NCI-H82 treated with DMSO at 0.1 percent for 48 hours (cell line): Measurements from ENCODE around the gene LRRC59.

Experiments used
- DNase-seq: peaks from one replicate; lab custom pipeline; 2025; ENCODE audit not compliant: unreplicated experiment; lab: John Stamatoyannopoulos, UW

The LRRC59 gene

GRCh38 chr17:50388728-50389127 lies 8.6 kb downstream of the LRRC59 start:
- DNase-seq: no peak

GRCh38 chr17:50386510-50386909 lies 10.8 kb downstream of the LRRC59 start:
- DNase-seq: no peak

- DNase-seq: no peak
Observed at GRCh38 chr17:50382931-50383330, 14.4 kb downstream of the LRRC59 start.

- DNase-seq: no peak
Observed at GRCh38 chr17:50381920-50382319, 15.4 kb downstream of the LRRC59 start.

- no peak for DNase-seq
Observed at GRCh38 chr17:50381260-50381815, 16.0 kb downstream of the LRRC59 start.

- DNase-seq: no peak
Observed at GRCh38 chr17:50380369-50381259, 16.7 kb downstream of the LRRC59 start.

- DNase-seq: no peak
Observed at GRCh38 chr17:50379351-50380132, 17.8 kb downstream of the LRRC59 start.

- no peak for DNase-seq
Observed at GRCh38 chr17:50375858-50376538, 21.3 kb downstream of the LRRC59 start.

GRCh38 chr17:50373705-50374104 lies 23.6 kb downstream of the LRRC59 start:
- DNase-seq: no peak

- DNase-seq: peak; percentile 91
Observed at GRCh38 chr17:50372758-50373556, 24.4 kb downstream of the LRRC59 start, which contains the start of the genes EME1 and MRPL27. EME1 (plus strand) TSS chr17:50373229; CDS start chr17:50375209, 1,980 bp downstream. MRPL27 (minus strand) TSS chr17:50373184; CDS start chr17:50373170, 14 bp downstream.

- no peak for DNase-seq
Observed at GRCh38 chr17:50372222-50372757, 25.0 kb downstream of the LRRC59 start.

GRCh38 chr17:50371526-50371925 lies 25.8 kb downstream of the LRRC59 start:
- no peak for DNase-seq

GRCh38 chr17:50370052-50370451 lies 27.3 kb downstream of the LRRC59 start:
- no peak for DNase-seq

GRCh38 chr17:50367401-50367800 lies 29.9 kb downstream of the LRRC59 start:
- no peak for DNase-seq

GRCh38 chr17:50365649-50366393 lies 31.5 kb downstream of the LRRC59 start:
- no peak for DNase-seq

GRCh38 chr17:50365165-50365564 lies 32.2 kb downstream of the LRRC59 start:
- DNase-seq: peak; percentile 35

GRCh38 chr17:50364715-50365114 lies 32.6 kb downstream of the LRRC59 start:
- DNase-seq: no peak

GRCh38 chr17:50364061-50364458 lies 33.3 kb downstream of the LRRC59 start:
- no peak for DNase-seq
